Measurements from ENCODE around the gene CXorf65. TPM values are rescaled to one million over a fixed set of nuclear protein-coding genes. Genes with fewer than 3 reads are reported as not detected.

CXorf65 gene
- total RNA-seq, 2 donors from 2014 or later: not detected

GRCh38 chrX:71082822-71083221, 23.7 kb downstream of the CXorf65 start:
- Mint-ChIP-seq H3K4me3 (no peak overlapping the region), H3K4me1 (no peaks in the 10 kb centered on the region), H3K9me3 (peaks cover 31% of the 10 kb centered on the region), H3K36me3 (ENCODE audit: low read depth) (no peaks in the 10 kb centered on the region), H3K27ac (no peak overlapping the region), H3K27me3 (ENCODE audit: insufficient read depth) (peaks cover 2% of the 10 kb centered on the region)
- Histone ChIP-seq H3K27me3 (ENCODE audit: control insufficient read depth, insufficient read depth, low read length, poor library complexity, severe bottlenecking) (no peaks in the 10 kb centered on the region), H3K9ac (ENCODE audit: extremely low read depth, low read length, poor library complexity, severe bottlenecking) (no peak overlapping the region), H3K4me3 (ENCODE audit: low read length) (no peak overlapping the region), H3K36me3 (ENCODE audit: control insufficient read depth, insufficient read depth, low read length) (no peaks in the 10 kb centered on the region), H3K4me1 (ENCODE audit: control insufficient read depth, insufficient read depth, low read length) (no peaks in the 10 kb centered on the region), H3K27ac (ENCODE audit: low read depth, low read length) (no peak overlapping the region), H3K9me3 (ENCODE audit: control insufficient read depth, low read length) (no peaks in the 10 kb centered on the region)
- 92% methylated on average over 4 of the region's 4 CpGs; no CpG with 5 or more reads in 1 of the 2 experiments for WGBS, 2 experiments (ENCODE audit: insufficient coverage in 1 of 2, insufficient read length in 1 of 2)
- no peak for DNase-seq
- TF ChIP-seq CTCF (conservative IDR thresholded peaks at IDR 0.05): no peak

GRCh38 chrX:71082124-71082647, 24.4 kb downstream of the CXorf65 start:
- Mint-ChIP-seq H3K9me3 (peaks cover 31% of the 10 kb centered on the region), H3K27ac (no peak overlapping the region), H3K36me3 (ENCODE audit: low read depth) (no peaks in the 10 kb centered on the region), H3K27me3 (ENCODE audit: insufficient read depth) (peaks cover 2% of the 10 kb centered on the region), H3K4me1 (no peaks in the 10 kb centered on the region), H3K4me3 (no peak overlapping the region)
- Histone ChIP-seq H3K4me3 (ENCODE audit: low read length) (no peak overlapping the region), H3K36me3 (ENCODE audit: control insufficient read depth, insufficient read depth, low read length) (no peaks in the 10 kb centered on the region), H3K27ac (ENCODE audit: low read depth, low read length) (no peak overlapping the region), H3K9ac (ENCODE audit: extremely low read depth, low read length, poor library complexity, severe bottlenecking) (no peak overlapping the region), H3K27me3 (ENCODE audit: control insufficient read depth, insufficient read depth, low read length, poor library complexity, severe bottlenecking) (no peaks in the 10 kb centered on the region), H3K9me3 (ENCODE audit: control insufficient read depth, low read length) (no peaks in the 10 kb centered on the region), H3K4me1 (ENCODE audit: control insufficient read depth, insufficient read depth, low read length) (no peaks in the 10 kb centered on the region)
- no peak for DNase-seq
- TF ChIP-seq CTCF (conservative IDR thresholded peaks at IDR 0.05): no peak
- WGBS, 2 experiments (ENCODE audit: insufficient coverage in 1 of 2, insufficient read length in 1 of 2): 85% methylated on average over 5 of the region's 5 CpGs; no CpG with 5 or more reads in 1 of the 2 experiments

GRCh38 chrX:71081330-71082123, 25.0 kb downstream of the CXorf65 start:
- WGBS, 2 experiments (ENCODE audit: insufficient coverage in 1 of 2, insufficient read length in 1 of 2): 93 to 100% methylated on average over 1 to 3 of the region's 3 CpGs
- Histone ChIP-seq H3K36me3 (ENCODE audit: control insufficient read depth, insufficient read depth, low read length) (no peaks in the 10 kb centered on the region), H3K4me1 (ENCODE audit: control insufficient read depth, insufficient read depth, low read length) (no peaks in the 10 kb centered on the region), H3K9me3 (ENCODE audit: control insufficient read depth, low read length) (no peaks in the 10 kb centered on the region), H3K27ac (ENCODE audit: low read depth, low read length) (no peak overlapping the region), H3K4me3 (ENCODE audit: low read length) (no peak overlapping the region), H3K9ac (ENCODE audit: extremely low read depth, low read length, poor library complexity, severe bottlenecking) (no peak overlapping the region), H3K27me3 (ENCODE audit: control insufficient read depth, insufficient read depth, low read length, poor library complexity, severe bottlenecking) (no peaks in the 10 kb centered on the region)
- H3K4me3 Mint-ChIP-seq: no peak overlapping the region
- H3K4me1 Mint-ChIP-seq: no peaks in the 10 kb centered on the region
- H3K36me3 Mint-ChIP-seq (ENCODE audit: low read depth): no peaks in the 10 kb centered on the region
- no peak for DNase-seq
- no peak overlapping the region for H3K27ac Mint-ChIP-seq
- H3K9me3 Mint-ChIP-seq: peaks cover 30% of the 10 kb centered on the region
- H3K27me3 Mint-ChIP-seq (ENCODE audit: insufficient read depth): peaks cover 2% of the 10 kb centered on the region
- TF ChIP-seq CTCF (conservative IDR thresholded peaks at IDR 0.05): no peak

Measured in endodermal cell (in vitro differentiated cells).